NCI-H748 (cell line): ENCODE measurements around the gene MRGPRD.
A peak's percentile ranks its signal among the peaks of the same experiment; 100 is the strongest.

ENCODE experiments used
- DNase-seq: peaks from one replicate; lab custom pipeline; 2025; ENCODE audit not compliant: unreplicated experiment; lab: John Stamatoyannopoulos, UW

Gene MRGPRD

GRCh38 chr11:68970921-68971636 lies 9.7 kb downstream of the MRGPRD start:
- DNase-seq = no peak

GRCh38 chr11:68969386-68969785 lies 11.4 kb downstream of the MRGPRD start:
- no peak for DNase-seq

- no peak for DNase-seq
Observed at GRCh38 chr11:68968306-68969250, 12.2 kb downstream of the MRGPRD start.

DNA sequence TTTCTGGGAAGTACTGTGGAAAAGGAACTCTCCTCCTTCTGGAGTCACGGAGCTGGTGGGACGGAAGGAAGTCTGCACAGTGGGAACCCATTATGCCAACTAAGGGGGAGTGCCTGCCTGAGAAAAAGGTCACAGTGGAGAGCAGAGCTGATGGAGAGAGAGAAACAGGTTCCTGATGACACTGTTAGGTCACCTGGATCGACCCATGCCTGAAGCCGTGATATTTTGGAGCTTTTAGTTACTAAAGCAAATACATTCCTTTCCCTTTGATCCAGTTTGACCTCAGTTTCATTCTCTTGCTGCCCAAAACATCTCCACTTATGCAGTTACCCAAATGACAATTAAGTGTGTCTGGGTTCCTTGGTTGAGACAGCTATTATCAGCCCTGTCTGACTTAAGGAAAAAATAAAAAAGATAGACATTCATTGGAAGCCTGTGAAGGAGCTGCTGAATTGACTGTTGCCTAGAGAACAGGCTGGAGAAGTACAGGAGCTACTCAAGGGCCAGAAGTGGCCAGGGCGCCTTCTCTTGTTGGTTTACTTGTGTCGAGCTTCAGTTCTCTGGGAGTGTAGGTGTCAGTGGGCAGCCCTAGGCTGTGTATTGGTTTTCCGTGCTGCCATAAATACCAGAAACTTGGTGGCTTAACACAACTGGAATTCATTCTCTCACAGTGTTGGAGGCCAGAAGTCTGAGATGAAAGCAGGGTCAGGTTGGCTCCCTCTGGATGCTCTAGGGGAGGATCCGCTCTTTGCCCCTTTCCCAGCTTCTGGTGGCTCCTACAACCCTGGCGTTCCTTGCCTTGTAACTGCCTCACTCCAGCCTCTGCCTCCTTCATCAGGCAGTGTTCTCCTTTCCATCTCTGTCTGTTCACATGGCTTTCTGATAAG lies 13.6 kb downstream of the MRGPRD start:
- no peak for DNase-seq

- DNase-seq = no peak
Observed at GRCh38 chr11:68965901-68966853, 14.6 kb downstream of the MRGPRD start.

DNA sequence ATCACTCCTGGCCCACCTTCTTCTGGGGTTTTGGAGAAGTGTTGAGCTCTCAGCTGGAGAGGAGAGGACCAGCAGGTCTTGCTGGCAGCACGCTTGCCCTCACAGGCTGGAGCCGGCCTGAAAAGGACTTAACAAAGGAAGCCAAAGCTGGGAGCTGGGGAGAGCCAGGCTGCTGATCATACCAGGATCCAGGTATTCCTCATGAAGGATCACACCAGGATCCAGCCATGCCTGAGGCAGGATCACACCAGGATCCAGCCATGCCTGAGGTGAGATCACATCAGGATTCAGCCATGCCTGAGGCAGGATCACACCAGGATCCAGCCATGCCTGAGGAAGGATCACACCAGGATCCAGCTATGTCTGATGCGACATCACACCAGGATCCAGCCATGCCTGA lies 17.0 kb downstream of the MRGPRD start:
- peak; percentile 14 for DNase-seq

DNA sequence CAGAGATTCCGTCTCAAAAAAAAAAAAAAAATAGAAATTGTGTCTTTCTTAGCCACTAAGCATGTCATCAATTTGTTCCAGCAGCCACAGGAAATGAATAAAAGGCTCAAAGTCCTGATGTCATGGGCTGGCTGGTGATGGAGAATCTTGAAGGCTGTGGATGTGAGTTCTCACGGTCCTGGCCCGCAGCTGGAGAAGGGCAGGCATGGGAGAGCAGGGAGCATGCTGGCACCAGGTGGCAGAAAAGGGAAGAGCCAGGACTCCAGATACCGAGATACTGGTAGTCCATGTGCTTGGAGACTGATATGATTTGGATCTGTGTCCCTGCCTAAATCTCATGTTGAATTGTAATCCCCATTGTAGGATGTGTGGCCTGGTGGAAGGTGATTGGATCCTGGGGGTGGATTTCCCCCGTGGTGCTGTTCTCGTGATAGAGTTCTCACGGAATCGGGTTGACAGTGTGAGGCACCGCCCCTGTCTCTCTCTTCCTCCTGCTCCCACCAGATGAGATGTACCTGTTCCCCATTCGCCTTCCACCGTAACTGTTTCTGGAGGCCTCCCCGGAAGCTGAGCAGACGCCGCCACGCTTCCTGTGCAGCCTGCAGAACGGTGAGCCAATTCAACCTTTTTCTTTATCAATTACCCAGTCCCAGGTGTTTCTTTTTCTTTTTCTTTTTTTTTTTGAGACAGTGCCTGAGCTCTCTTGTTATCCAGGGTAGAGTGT lies 18.1 kb downstream of the MRGPRD start:
- DNase-seq = no peak

DNA sequence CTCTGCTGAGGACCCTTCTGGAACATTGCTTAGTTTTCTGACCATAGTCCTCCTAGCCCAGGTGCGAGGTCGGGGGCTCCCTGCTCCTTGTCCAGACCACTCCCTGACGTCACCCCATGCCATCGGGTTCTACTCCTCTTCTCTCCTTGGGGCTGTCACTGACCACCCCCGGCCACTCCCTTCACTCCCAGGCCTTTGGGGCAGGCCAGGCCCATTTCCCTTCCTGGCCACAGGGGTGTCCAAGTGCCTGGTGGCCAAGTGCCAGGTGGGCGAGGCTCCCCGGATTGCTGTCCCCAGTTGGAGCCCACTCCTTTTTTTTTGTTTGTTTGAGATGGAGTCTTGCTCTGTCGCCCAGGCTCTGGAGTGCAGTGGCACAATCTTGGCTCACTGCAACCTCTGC lies 19.5 kb downstream of the MRGPRD start:
- no peak for DNase-seq

- no peak for DNase-seq
Observed at GRCh38 chr11:68960294-68961071, 20.3 kb downstream of the MRGPRD start.

DNA sequence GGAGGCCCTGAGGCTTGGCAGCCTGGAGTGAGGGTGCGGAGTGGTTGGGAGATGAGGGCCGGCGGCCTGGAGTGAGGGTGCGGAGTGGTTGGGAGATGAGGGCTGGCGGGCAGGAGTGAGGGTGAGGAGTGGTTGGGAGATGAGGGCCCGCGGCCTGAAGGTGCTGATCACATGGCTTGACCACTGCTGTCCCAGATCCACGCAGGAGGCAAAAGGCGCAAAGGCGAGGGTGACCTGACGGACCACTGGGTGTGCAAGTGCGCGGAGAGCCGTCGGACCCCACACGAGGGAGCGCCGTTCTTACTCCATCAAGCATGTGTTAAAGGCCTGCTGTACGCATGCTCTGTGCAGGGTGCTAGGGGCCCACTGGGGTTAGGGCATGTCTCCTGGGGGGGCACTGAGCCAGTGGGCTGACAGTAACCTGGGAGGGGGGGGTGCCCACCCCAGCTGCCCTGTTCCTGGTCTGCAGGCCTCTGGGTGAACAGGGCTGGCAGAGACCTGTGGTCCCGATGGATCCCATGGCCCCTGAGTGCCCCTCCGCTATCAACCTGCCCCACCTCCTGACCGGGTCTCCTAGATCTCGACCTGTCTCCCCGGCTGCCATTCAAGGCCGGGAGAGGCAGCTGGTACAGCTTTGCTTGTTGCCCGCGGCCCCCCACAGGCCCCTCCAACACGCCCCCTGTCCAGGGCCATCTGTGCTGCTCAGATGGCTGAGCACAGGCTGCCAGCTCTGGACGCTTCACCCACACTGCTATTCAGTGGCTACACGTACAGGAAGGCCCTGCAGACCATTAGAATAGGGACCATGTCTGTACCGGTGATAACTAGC lies 21.1 kb downstream of the MRGPRD start:
- DNase-seq = no peak

GRCh38 chr11:68958211-68958610 lies 22.6 kb downstream of the MRGPRD start:
- no peak for DNase-seq

DNA sequence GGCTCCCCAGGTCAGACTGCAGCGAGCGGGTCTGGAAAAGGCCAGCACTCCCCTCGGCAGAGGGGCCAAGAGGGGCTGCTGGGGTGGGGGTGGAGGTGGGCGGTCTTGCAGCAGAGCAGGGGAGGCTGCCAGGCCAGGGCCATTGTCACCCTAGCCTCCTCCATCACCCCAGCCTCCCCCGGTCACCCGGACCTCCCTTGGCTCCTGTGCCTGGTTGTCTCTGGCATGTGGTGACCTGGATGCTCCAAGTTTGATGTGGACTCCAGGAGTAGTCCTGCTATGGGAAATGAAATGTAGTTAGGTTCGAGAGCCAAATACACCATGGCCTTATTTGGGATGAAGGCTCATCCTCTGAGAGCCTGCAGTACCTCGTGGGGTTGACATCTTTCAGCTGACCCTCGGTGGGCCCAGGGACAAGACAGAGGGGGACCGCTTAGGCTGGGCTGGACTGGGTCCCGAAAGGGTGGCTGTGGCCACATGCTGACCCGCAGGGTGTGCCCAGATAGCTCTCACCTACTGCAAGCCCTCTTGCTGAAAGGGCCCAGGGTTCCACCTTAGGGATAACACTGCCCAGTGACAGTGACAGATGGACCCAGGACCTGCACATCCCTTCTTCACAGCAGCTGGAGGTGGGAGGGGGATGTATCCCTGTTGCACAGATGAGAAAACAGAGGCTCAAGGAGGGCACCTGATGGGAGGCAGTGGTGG lies 24.1 kb downstream of the MRGPRD start:
- DNase-seq = no peak

- DNase-seq = no peak
Observed at GRCh38 chr11:68956142-68956541, 24.6 kb downstream of the MRGPRD start.

DNA sequence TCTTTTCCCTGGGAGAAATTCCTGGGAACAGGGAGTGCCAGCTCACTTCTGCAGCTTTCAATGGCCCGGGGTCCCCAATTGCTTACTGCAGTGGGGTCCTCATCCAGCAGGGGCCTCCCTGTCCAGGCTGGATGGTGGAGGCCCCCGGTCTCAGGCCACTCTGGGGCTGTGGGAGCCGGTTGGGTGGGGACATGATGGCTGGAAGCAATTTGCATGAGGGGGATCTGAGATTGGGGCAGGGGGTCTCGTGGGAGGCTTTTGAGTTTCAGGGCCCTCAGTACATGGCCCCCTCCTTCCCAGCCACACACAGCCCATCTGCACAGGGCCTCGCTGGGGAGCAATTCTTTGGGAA lies 25.2 kb downstream of the MRGPRD start:
- DNase-seq = no peak

DNA sequence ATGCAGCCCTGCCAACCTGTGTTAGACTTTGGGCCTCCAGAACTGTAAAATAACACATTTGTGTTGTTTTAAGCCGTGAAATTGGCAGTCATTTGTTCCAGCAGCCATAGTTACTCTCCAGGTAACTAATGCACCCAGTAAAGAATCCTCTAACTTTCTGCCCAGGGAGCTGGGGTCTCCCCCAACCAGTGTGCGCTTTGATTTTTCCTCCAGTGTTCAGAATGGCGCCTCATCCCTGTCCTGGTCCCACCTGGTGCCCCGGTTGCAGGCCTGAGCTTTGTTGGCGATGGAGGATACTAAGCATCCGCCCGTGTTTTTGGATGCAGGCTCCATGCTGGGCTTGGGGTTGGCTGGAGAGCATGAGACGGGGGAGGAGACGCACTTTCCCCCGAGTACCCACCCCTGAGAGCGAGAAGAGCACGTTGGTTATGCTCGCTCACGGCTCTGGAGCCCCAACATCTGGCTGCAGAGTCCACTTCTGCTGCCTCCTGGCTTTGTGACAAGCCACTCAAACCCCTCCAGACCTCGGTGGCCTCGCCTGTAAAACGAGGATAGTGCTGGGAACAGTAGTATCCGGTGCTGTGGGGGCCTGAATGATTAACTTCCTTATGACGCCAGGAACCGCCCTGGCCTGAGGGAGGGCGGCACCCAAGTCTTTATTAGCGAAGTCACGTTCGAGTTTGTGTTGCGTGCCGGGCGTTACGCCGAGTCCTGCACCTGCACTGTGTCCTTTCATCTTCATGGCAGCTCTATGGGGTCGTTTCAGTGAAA lies 25.8 kb downstream of the MRGPRD start:
- no peak for DNase-seq

DNA sequence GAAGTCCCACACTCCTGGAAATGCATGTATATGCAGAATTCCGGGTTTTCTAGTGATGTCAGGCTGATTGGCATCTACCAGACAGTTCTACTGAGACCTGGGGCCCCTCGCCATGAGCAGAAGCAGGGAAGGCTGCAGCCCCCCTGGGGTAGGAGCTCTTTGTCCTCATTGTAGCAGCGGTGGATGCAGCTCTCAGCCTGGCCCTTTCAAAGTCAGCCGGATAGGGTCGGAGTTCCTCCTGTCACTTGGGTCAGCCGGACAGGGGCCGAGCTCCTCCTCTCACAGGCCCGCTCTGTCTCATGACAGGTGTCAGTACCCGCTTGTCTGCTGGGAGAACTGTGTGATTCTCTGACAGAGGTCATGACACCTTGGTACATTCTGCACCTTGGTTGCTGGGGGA lies 30.0 kb downstream of the MRGPRD start:
- no peak for DNase-seq

- DNase-seq = no peak
Observed at GRCh38 chr11:68950270-68950669, 30.5 kb downstream of the MRGPRD start.
